LNCAP (cell line): ENCODE results near the gene MIA.

Experiments used
- CTCF ChIP-seq: fragments of 450-650 bp; IDR thresholded peaks from 2 replicates; pipeline ENCODE4 v1.5.1; 2017; ENCODE audit warnings: mild to moderate bottlenecking

The MIA gene

GRCh38 chr19:40801426-40802299, 26.3 kb downstream of the MIA start:
- TF ChIP-seq CTCF, result no peak

GRCh38 chr19:40802300-40803169, 27.2 kb downstream of the MIA start:
- TF ChIP-seq CTCF, result no peak

GRCh38 chr19:40803170-40803856, 28.0 kb downstream of the MIA start:
- TF ChIP-seq CTCF, result no peak

GRCh38 chr19:40803857-40804782, 28.8 kb downstream of the MIA start:
- TF ChIP-seq CTCF, result no peak

GRCh38 chr19:40804783-40805242, 29.5 kb downstream of the MIA start:
- peak; percentile 9; the same call in 1 of the 2 replicates for TF ChIP-seq CTCF

- TF ChIP-seq CTCF, result no peak
Measured at GRCh38 chr19:40805258-40805868, 30.0 kb downstream of the MIA start.
